Type B pancreatic cell (in vitro differentiated cells): ENCODE measurements around the gene DPH1. TPM values are rescaled to one million over a fixed set of nuclear protein-coding genes. Genes with fewer than 3 reads are reported as not detected.

Source experiments
- DNase-seq: peaks from one replicate; pipeline ENCODE4 v3.0.0; 2021; ENCODE audit warnings: mixed read lengths; ENCODE audit not compliant: unreplicated experiment; ENCODE audit errors: extremely low spot score
- H3K27ac Mint-ChIP-seq: 2 replicates; pipeline ENCODE4 v1.8.0; 2021; ENCODE audit warnings: mild to moderate bottlenecking, mixed read lengths
- H3K27me3 Mint-ChIP-seq: 2 replicates; pipeline ENCODE4 v1.8.0; 2021; ENCODE audit warnings: mixed read lengths
- H3K36me3 Mint-ChIP-seq: 2 replicates; pipeline ENCODE4 v1.8.0; 2021; ENCODE audit warnings: mixed read lengths
- H3K4me1 Mint-ChIP-seq: one replicate; pipeline ENCODE4 v1.8.0; 2021; ENCODE audit warnings: mixed read lengths; ENCODE audit not compliant: unreplicated experiment
- H3K4me3 Mint-ChIP-seq: 2 replicates; pipeline ENCODE4 v1.8.0; 2021; ENCODE audit warnings: mild to moderate bottlenecking, mixed read lengths
- H3K9me3 Mint-ChIP-seq: 2 replicates; pipeline ENCODE4 v1.8.0; 2021; ENCODE audit warnings: mixed read lengths
- total RNA-seq: library from RNA; stranded (reverse); gene quantifications from 2 replicates; pipeline ENCODE4 v1.2.1, GENCODE V29; 2021; ENCODE audit warnings: low replicate concordance
- TF ChIP-seq, protein P1 (sequence below): fragments of 200-600 bp; sonication (generic); conservative IDR thresholded peaks from 2 replicates; pipeline ENCODE4 v1.5.0; 2021; ENCODE audit warnings: antibody characterized with exemption, mild to moderate bottlenecking

DPH1 gene
- total RNA-seq, 1 donor from 2014 or later: 57.1 TPM

GRCh38 chr17:2051061-2051932 lies 21.3 kb downstream of the DPH1 start:
- Mint-ChIP-seq H3K9me3 (no peaks in the 10 kb centered on the region), H3K4me3 (peak overlapping the region; percentile 83), H3K27ac (peak overlapping the region; percentile 62), H3K27me3 (peaks cover 39% of the 10 kb centered on the region), H3K36me3 (no peaks in the 10 kb centered on the region), H3K4me1 (peaks cover 13% of the 10 kb centered on the region)
- TF ChIP-seq, protein P1, sequence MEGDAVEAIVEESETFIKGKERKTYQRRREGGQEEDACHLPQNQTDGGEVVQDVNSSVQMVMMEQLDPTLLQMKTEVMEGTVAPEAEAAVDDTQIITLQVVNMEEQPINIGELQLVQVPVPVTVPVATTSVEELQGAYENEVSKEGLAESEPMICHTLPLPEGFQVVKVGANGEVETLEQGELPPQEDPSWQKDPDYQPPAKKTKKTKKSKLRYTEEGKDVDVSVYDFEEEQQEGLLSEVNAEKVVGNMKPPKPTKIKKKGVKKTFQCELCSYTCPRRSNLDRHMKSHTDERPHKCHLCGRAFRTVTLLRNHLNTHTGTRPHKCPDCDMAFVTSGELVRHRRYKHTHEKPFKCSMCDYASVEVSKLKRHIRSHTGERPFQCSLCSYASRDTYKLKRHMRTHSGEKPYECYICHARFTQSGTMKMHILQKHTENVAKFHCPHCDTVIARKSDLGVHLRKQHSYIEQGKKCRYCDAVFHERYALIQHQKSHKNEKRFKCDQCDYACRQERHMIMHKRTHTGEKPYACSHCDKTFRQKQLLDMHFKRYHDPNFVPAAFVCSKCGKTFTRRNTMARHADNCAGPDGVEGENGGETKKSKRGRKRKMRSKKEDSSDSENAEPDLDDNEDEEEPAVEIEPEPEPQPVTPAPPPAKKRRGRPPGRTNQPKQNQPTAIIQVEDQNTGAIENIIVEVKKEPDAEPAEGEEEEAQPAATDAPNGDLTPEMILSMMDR: peak; percentile 12
- DNase-seq: no peak

- H3K36me3 Mint-ChIP-seq: no peaks in the 10 kb centered on the region
- peak overlapping the region; percentile 52 for H3K27ac Mint-ChIP-seq
- TF ChIP-seq, protein P1: no peak
- no peaks in the 10 kb centered on the region for H3K9me3 Mint-ChIP-seq
- H3K4me1 Mint-ChIP-seq: peaks cover 13% of the 10 kb centered on the region
- peaks cover 39% of the 10 kb centered on the region for H3K27me3 Mint-ChIP-seq
- peak overlapping the region; percentile 83 for H3K4me3 Mint-ChIP-seq
- DNase-seq: no peak
These were observed 22.1 kb downstream of the DPH1 start for GRCh38 chr17:2051933-2052559.

DNA sequence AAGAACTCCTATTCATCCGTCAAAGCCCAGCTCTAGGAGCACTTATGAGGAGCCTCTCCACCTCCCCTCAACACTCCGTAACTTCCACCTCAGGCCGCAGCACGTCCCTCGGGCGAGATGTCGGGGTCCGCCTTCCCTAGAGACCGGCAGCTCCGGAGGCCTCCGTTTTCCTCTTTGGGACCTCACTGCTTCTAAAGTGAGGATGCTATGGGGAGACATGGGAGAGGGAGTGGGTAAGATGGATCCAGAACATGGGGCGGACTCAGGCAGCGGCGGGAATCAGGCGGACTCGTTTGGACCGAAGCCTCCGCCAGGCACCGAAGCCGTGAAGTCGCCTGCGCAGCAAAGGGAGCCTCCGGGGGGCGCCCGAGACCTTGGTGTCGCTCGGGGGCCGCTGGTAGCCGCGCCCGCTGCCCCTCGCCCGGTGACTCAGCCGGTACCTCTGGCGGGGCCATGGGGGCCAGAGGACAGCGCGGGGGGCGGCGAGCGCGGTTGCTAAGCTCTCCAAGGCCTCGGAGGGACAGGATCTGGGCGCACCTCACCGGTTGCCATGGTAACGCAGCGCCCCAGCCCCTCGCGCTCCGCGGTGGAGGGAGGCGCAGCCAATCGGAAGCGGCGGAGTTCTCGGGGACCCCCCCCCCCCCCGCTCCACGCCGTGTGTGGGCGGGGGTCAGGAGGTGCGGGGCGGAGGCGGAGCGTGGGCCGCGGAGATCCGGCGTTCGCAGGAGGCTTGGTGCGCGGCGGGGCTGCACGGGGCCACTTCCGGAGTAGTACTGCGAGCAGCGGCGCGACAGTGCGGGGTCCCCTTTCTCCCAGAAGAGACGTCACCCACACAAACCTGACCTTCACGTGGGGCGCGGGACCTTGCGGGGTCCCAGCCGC lies 23.7 kb downstream of the DPH1 start:
- no peak for DNase-seq
- H3K27ac Mint-ChIP-seq: peak overlapping the region; percentile 88
- H3K27me3 Mint-ChIP-seq: peaks cover 34% of the 10 kb centered on the region
- H3K36me3 Mint-ChIP-seq: no peaks in the 10 kb centered on the region
- H3K9me3 Mint-ChIP-seq: no peaks in the 10 kb centered on the region
- peak overlapping the region; percentile 87 for H3K4me3 Mint-ChIP-seq
- TF ChIP-seq, protein P1: peak; percentile 71
- H3K4me1 Mint-ChIP-seq: peaks cover 13% of the 10 kb centered on the region

DNA sequence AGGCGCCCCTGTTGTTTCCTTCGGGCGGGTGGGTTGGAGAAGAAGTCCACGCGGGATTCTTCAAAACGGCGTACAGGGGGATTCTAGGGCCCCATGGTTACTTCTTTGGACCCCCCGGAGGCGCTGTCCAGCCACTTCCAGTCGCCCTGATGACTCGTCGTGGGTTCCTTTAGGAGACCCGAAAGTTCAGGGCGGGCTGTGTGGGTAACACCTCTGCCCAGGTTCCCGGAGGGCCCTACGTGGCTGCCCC lies 24.2 kb downstream of the DPH1 start:
- Mint-ChIP-seq H3K4me3 (peak overlapping the region; percentile 84), H3K27ac (peak overlapping the region; percentile 61), H3K4me1 (peaks cover 13% of the 10 kb centered on the region), H3K36me3 (no peaks in the 10 kb centered on the region), H3K27me3 (peaks cover 29% of the 10 kb centered on the region), H3K9me3 (no peaks in the 10 kb centered on the region)
- TF ChIP-seq, protein P1: no peak
- no peak for DNase-seq

- TF ChIP-seq, protein P1: peak; percentile 98
- Mint-ChIP-seq H3K4me3 (peak within 1 kb of the TSS; percentile 84), H3K4me1 (peaks cover 13% of the 10 kb centered on the region), H3K9me3 (no peaks in the 10 kb centered on the region), H3K36me3 (peaks cover 3% of the 10 kb centered on the region), H3K27ac (peak within 1 kb of the TSS; percentile 61), H3K27me3 (peaks cover 31% of the 10 kb centered on the region)
- DNase-seq: peak; percentile 87
These were observed 24.7 kb downstream of the DPH1 start, which contains the start of gene HIC1 for GRCh38 chr17:2054512-2055291. HIC1 (plus strand) TSS chr17:2055103; CDS start chr17:2056691, 1,588 bp downstream.
